HepG2 (cell line): ENCODE results near the gene NUDT19. TPM values are rescaled to one million over a fixed set of nuclear protein-coding genes. Genes with fewer than 3 reads are reported as not detected.

Experiments used
- ADNP ChIP-seq: sonication (generic); formaldehyde crosslinking; IDR thresholded peaks from 2 replicates; pipeline ENCODE4 v1.4.0; 2020; ENCODE audit warnings: missing genetic modification reagents
- EHMT2 ChIP-seq: fragments of 200-600 bp; sonication (generic); IDR thresholded peaks from 2 replicates; pipeline ENCODE4 v1.7.0; 2017; ENCODE audit warnings: antibody characterized with exemption, low read depth, low read length, borderline replicate concordance
- GZF1 ChIP-seq: sonication (generic); formaldehyde crosslinking; IDR thresholded peaks from 2 replicates; pipeline ENCODE4 v1.5.1; 2020; ENCODE audit warnings: mild to moderate bottlenecking, missing genetic modification reagents
- SNAPC2 ChIP-seq: sonication (generic); formaldehyde crosslinking; IDR thresholded peaks from 2 replicates; pipeline ENCODE4 v1.8.1; 2022; ENCODE audit warnings: mild to moderate bottlenecking, missing genetic modification reagents
- TGIF2 ChIP-seq: IDR thresholded peaks from 2 replicates; pipeline ENCODE4 v1.6.1; 2016; ENCODE audit warnings: control low read depth, missing compliant biosample characterization
- ZNF253 ChIP-seq: sonication (generic); formaldehyde crosslinking; IDR thresholded peaks from 2 replicates; pipeline ENCODE4 v1.8.0; 2022; ENCODE audit warnings: mild to moderate bottlenecking, missing genetic modification reagents, borderline replicate concordance
- ZNF670 ChIP-seq: sonication (generic); formaldehyde crosslinking; IDR thresholded peaks from 2 replicates; pipeline ENCODE4 v1.8.0; 2022; ENCODE audit warnings: mild to moderate bottlenecking, missing genetic modification reagents, borderline replicate concordance
- ZNF773 ChIP-seq: sonication (generic); formaldehyde crosslinking; IDR thresholded peaks from 2 replicates; pipeline ENCODE4 v1.4.0; 2020; ENCODE audit warnings: missing genetic modification reagents, borderline replicate concordance
- polyA plus RNA-seq, 8 experiments: library from polyadenylated mRNA; depleted of rRNA in 3 of 8; stranded (reverse) in 7 of 8; unstranded in 1 of 8; fragments of >200 nt; fragmentation: Illumina TruSeq in 4 of 8; extraction: Trizol in 4 of 8; gene quantifications; 2 replicates each; pipeline versions ENCODE4 v1.2.1 to v1.2.3, GENCODE V29; 2011 to 2016; ENCODE audit warnings: low read depth in 4 of 8, missing spikeins in 1 of 8, mixed read lengths in 1 of 8; ENCODE audit not compliant: insufficient read depth in 1 of 8
- total RNA-seq, 5 experiments: library from RNA; depleted of rRNA; stranded (reverse); fragments of >200 nt; fragmentation: Illumina TruSeq; extraction: Trizol; gene quantifications; 2 replicates each; pipeline ENCODE4 v1.2.3, GENCODE V29; 2016; ENCODE audit warnings: low read depth in 1 of 5
- TF ChIP-seq, protein P1 (sequence below): sonication (generic); formaldehyde crosslinking; IDR thresholded peaks from one replicate; pipeline ENCODE4 v1.5.1; 2020; ENCODE audit warnings: mild to moderate bottlenecking, missing genetic modification reagents; ENCODE audit errors: not compliant biosample characterization
- TF ChIP-seq, protein P2 (sequence below): sonication (generic); formaldehyde crosslinking; IDR thresholded peaks from 2 replicates; pipeline ENCODE4 v1.8.0; 2022; ENCODE audit warnings: mild to moderate bottlenecking, missing genetic modification reagents
- TF ChIP-seq, protein P3 (sequence below): sonication (generic); formaldehyde crosslinking; IDR thresholded peaks from 2 replicates; pipeline ENCODE4 v1.4.0; 2020; ENCODE audit warnings: mild to moderate bottlenecking, missing genetic modification reagents
- TF ChIP-seq, protein P4 (sequence below): sonication (generic); formaldehyde crosslinking; IDR thresholded peaks from 2 replicates; pipeline ENCODE4 v1.4.0; 2020; ENCODE audit warnings: missing genetic modification reagents, borderline replicate concordance

NUDT19 gene
- total and polyA plus RNA-seq, 2 of the 13 experiments (the other 11 are each of a cell fraction or from before 2014, with no cell fraction given) = 3.1 to 3.6 TPM

DNA sequence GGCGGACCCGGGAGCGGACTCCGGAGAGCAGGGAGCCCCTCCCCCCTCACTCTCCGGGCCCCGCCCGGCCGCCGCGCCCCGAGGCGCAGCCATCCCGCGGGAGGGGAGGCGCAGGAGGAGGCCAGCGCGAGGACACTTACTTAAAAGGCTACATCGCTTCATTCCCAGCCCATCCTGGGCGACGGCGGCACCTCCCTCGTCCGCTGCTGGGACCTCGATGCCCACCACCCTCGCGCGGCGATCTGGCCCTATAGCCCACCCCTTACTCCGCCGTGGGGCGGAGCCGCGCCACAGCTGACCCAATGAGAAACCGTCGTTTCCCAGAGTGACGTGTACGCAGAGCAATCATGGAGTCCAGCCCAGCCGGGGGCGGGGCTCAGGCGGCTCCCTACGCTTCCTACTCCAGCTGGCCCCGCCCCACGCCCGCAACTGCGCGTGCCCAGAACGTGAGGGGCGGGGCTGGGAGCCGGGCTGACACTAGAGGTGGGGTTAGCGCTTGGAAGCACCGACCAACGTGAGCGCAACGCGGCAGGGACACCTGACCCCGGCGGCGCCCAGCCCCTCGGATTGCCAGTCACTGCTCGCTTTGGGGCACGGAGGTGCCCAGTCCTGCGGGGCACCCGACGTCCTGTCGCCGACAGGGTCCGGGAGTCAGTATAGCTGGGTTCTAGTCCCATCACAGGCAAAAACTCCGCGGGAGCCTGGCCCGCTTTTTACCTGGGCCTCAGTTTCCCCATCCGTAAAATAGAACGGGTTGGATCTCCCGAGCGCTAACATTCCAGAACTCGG lies 16.5 kb upstream of the NUDT19 start, which contains the start of gene ANKRD27 (continued):
- TF ChIP-seq, protein P1, sequence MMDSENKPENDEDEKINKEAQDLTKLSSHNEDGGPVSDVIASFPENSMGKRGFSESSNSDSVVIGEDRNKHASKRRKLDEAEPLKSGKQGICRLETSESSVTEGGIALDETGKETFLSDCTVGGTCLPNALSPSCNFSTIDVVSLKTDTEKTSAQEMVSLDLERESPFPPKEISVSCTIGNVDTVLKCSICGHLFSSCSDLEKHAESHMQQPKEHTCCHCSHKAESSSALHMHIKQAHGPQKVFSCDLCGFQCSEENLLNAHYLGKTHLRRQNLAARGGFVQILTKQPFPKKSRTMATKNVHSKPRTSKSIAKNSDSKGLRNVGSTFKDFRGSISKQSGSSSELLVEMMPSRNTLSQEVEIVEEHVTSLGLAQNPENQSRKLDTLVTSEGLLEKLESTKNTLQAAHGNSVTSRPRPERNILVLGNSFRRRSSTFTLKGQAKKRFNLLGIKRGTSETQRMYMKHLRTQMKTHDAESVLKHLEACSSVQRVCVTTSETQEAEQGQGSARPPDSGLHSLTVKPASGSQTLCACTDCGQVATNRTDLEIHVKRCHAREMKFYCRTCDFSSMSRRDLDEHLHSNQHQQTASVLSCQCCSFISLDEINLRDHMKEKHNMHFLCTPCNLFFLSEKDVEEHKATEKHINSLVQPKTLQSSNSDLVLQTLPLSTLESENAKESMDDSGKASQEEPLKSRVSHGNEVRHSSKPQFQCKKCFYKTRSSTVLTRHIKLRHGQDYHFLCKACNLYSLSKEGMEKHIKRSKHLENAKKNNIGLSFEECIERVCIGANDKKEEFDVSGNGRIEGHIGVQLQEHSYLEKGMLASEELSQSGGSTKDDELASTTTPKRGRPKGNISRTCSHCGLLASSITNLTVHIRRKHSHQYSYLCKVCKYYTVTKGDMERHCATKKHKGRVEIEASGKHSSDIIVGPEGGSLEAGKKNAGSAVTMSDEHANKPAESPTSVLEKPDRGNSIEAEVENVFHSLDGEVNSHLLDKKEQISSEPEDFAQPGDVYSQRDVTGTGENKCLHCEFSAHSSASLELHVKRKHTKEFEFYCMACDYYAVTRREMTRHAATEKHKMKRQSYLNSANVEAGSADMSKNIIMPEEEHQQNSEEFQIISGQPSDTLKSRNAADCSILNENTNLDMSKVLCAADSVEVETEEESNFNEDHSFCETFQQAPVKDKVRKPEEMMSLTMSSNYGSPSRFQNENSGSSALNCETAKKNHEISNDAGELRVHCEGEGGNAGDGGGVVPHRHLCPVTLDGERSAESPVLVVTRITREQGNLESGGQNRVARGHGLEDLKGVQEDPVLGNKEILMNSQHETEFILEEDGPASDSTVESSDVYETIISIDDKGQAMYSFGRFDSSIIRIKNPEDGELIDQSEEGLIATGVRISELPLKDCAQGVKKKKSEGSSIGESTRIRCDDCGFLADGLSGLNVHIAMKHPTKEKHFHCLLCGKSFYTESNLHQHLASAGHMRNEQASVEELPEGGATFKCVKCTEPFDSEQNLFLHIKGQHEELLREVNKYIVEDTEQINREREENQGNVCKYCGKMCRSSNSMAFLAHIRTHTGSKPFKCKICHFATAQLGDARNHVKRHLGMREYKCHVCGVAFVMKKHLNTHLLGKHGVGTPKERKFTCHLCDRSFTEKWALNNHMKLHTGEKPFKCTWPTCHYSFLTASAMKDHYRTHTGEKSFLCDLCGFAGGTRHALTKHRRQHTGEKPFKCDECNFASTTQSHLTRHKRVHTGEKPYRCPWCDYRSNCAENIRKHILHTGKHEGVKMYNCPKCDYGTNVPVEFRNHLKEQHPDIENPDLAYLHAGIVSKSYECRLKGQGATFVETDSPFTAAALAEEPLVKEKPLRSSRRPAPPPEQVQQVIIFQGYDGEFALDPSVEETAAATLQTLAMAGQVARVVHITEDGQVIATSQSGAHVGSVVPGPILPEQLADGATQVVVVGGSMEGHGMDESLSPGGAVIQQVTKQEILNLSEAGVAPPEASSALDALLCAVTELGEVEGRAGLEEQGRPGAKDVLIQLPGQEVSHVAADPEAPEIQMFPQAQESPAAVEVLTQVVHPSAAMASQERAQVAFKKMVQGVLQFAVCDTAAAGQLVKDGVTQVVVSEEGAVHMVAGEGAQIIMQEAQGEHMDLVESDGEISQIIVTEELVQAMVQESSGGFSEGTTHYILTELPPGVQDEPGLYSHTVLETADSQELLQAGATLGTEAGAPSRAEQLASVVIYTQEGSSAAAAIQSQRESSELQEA (CRISPR knock-in tag) = no peak
- no peak for TF ChIP-seq SNAPC2
- TF ChIP-seq TGIF2 (CRISPR knock-in tag) = no peak
- TF ChIP-seq, protein P2, sequence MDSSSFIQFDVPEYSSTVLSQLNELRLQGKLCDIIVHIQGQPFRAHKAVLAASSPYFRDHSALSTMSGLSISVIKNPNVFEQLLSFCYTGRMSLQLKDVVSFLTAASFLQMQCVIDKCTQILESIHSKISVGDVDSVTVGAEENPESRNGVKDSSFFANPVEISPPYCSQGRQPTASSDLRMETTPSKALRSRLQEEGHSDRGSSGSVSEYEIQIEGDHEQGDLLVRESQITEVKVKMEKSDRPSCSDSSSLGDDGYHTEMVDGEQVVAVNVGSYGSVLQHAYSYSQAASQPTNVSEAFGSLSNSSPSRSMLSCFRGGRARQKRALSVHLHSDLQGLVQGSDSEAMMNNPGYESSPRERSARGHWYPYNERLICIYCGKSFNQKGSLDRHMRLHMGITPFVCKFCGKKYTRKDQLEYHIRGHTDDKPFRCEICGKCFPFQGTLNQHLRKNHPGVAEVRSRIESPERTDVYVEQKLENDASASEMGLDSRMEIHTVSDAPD (CRISPR knock-in tag) = no peak
- TF ChIP-seq EHMT2 = no peak
- TF ChIP-seq GZF1 (CRISPR knock-in tag) = no peak
- TF ChIP-seq, protein P3, sequence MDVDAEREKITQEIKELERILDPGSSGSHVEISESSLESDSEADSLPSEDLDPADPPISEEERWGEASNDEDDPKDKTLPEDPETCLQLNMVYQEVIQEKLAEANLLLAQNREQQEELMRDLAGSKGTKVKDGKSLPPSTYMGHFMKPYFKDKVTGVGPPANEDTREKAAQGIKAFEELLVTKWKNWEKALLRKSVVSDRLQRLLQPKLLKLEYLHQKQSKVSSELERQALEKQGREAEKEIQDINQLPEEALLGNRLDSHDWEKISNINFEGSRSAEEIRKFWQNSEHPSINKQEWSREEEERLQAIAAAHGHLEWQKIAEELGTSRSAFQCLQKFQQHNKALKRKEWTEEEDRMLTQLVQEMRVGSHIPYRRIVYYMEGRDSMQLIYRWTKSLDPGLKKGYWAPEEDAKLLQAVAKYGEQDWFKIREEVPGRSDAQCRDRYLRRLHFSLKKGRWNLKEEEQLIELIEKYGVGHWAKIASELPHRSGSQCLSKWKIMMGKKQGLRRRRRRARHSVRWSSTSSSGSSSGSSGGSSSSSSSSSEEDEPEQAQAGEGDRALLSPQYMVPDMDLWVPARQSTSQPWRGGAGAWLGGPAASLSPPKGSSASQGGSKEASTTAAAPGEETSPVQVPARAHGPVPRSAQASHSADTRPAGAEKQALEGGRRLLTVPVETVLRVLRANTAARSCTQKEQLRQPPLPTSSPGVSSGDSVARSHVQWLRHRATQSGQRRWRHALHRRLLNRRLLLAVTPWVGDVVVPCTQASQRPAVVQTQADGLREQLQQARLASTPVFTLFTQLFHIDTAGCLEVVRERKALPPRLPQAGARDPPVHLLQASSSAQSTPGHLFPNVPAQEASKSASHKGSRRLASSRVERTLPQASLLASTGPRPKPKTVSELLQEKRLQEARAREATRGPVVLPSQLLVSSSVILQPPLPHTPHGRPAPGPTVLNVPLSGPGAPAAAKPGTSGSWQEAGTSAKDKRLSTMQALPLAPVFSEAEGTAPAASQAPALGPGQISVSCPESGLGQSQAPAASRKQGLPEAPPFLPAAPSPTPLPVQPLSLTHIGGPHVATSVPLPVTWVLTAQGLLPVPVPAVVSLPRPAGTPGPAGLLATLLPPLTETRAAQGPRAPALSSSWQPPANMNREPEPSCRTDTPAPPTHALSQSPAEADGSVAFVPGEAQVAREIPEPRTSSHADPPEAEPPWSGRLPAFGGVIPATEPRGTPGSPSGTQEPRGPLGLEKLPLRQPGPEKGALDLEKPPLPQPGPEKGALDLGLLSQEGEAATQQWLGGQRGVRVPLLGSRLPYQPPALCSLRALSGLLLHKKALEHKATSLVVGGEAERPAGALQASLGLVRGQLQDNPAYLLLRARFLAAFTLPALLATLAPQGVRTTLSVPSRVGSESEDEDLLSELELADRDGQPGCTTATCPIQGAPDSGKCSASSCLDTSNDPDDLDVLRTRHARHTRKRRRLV = 0 out of 2 replicates have a peak, but pooled peaks have one; percentile 3
- TF ChIP-seq ZNF253 = no peak
- no peak for TF ChIP-seq ADNP (CRISPR knock-in tag)
- TF ChIP-seq ZNF773 (CRISPR knock-in tag) = no peak; the same call in 1 of the 2 replicates
- TF ChIP-seq, protein P4, sequence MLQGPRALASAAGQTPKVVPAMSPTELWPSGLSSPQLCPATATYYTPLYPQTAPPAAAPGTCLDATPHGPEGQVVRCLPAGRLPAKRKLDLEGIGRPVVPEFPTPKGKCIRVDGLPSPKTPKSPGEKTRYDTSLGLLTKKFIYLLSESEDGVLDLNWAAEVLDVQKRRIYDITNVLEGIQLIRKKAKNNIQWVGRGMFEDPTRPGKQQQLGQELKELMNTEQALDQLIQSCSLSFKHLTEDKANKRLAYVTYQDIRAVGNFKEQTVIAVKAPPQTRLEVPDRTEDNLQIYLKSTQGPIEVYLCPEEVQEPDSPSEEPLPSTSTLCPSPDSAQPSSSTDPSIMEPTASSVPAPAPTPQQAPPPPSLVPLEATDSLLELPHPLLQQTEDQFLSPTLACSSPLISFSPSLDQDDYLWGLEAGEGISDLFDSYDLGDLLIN = no peak
- TF ChIP-seq ZNF670 (CRISPR knock-in tag) = peak; percentile 72; the same call in 1 of the 2 replicates
